ENCODE measurements around the gene PHACTR1.

GRCh38 chr6:13180538-13180937 lies 464.0 kb downstream of the PHACTR1 start:
- TF ChIP-seq POLR2A (IDR thresholded peaks at IDR 0.05) (no peak), CTCF (IDR thresholded peaks at IDR 0.05) (no peak)
